ENCODE measurements around the gene WDR64. TPM values are rescaled to one million over a fixed set of nuclear protein-coding genes. Genes with fewer than 3 reads are reported as not detected.

WDR64 gene
- total RNA-seq, 1 donor from 2014 or later: 0.17 TPM

GRCh38 chr1:241695246-241696171, 43.4 kb downstream of the WDR64 start:
- Mint-ChIP-seq H3K9me3 (ENCODE audit: low read depth) (peaks cover 3% of the 10 kb centered on the region), H3K36me3 (ENCODE audit: low read depth) (no peaks in the 10 kb centered on the region), H3K4me3 (ENCODE audit: unreplicated experiment) (no peak overlapping the region), H3K27me3 (ENCODE audit: low read depth) (peaks cover 10% of the 10 kb centered on the region), H3K4me1 (ENCODE audit: low read depth) (peaks cover 8% of the 10 kb centered on the region), H3K27ac (ENCODE audit: unreplicated experiment) (no peak overlapping the region)
- TF ChIP-seq CTCF (IDR thresholded peaks at IDR 0.05): no peak
- DNase-seq (ENCODE audit: low spot score): no peak

GRCh38 chr1:241696172-241696814, 44.2 kb downstream of the WDR64 start:
- Mint-ChIP-seq H3K4me1 (ENCODE audit: low read depth) (peaks cover 8% of the 10 kb centered on the region), H3K9me3 (ENCODE audit: low read depth) (peaks cover 1% of the 10 kb centered on the region), H3K36me3 (ENCODE audit: low read depth) (no peaks in the 10 kb centered on the region), H3K27me3 (ENCODE audit: low read depth) (peaks cover 10% of the 10 kb centered on the region), H3K27ac (ENCODE audit: unreplicated experiment) (no peak overlapping the region), H3K4me3 (ENCODE audit: unreplicated experiment) (no peak overlapping the region)
- no peak for DNase-seq (ENCODE audit: low spot score)
- TF ChIP-seq CTCF (IDR thresholded peaks at IDR 0.05): no peak

- H3K27me3 Mint-ChIP-seq (ENCODE audit: low read depth): peaks cover 9% of the 10 kb centered on the region
- no peak for DNase-seq (ENCODE audit: low spot score)
- H3K4me1 Mint-ChIP-seq (ENCODE audit: low read depth): peaks cover 8% of the 10 kb centered on the region
- H3K9me3 Mint-ChIP-seq (ENCODE audit: low read depth): no peaks in the 10 kb centered on the region
- H3K36me3 Mint-ChIP-seq (ENCODE audit: low read depth): no peaks in the 10 kb centered on the region
- no peak for TF ChIP-seq CTCF (IDR thresholded peaks at IDR 0.05)
- no peak overlapping the region for H3K27ac Mint-ChIP-seq (ENCODE audit: unreplicated experiment)
- H3K4me3 Mint-ChIP-seq (ENCODE audit: unreplicated experiment): no peak overlapping the region
These were observed 44.9 kb downstream of the WDR64 start for GRCh38 chr1:241696815-241697639.

- Mint-ChIP-seq H3K36me3 (ENCODE audit: low read depth) (no peaks in the 10 kb centered on the region), H3K9me3 (ENCODE audit: low read depth) (no peaks in the 10 kb centered on the region), H3K27me3 (ENCODE audit: low read depth) (peaks cover 4% of the 10 kb centered on the region), H3K27ac (ENCODE audit: unreplicated experiment) (no peak overlapping the region), H3K4me1 (ENCODE audit: low read depth) (peaks cover 11% of the 10 kb centered on the region), H3K4me3 (ENCODE audit: unreplicated experiment) (no peak overlapping the region)
- no peak for TF ChIP-seq CTCF (IDR thresholded peaks at IDR 0.05)
- DNase-seq (ENCODE audit: low spot score): no peak
These were observed 45.5 kb downstream of the WDR64 start for GRCh38 chr1:241697640-241698018.

- Mint-ChIP-seq H3K4me3 (ENCODE audit: unreplicated experiment) (no peak overlapping the region), H3K27me3 (ENCODE audit: low read depth) (peaks cover under 1% of the 10 kb centered on the region), H3K9me3 (ENCODE audit: low read depth) (no peaks in the 10 kb centered on the region), H3K36me3 (ENCODE audit: low read depth) (no peaks in the 10 kb centered on the region), H3K4me1 (ENCODE audit: low read depth) (peaks cover 13% of the 10 kb centered on the region), H3K27ac (ENCODE audit: unreplicated experiment) (no peak overlapping the region)
- TF ChIP-seq CTCF (IDR thresholded peaks at IDR 0.05): no peak
- DNase-seq (ENCODE audit: low spot score): no peak
These were observed 46.1 kb downstream of the WDR64 start for GRCh38 chr1:241698177-241698576.
